ENCODE data around the gene SCRN3.
"Not testable (repeated sequence)": the region's sequence is repeated elsewhere in the genome, so short reads cannot be mapped to it uniquely, and the experiment has no call there.

Gene SCRN3

GRCh38 chr2:174410039-174410438, 14.5 kb downstream of the SCRN3 start:
- not testable (repeated sequence) for DNase-seq

- DNase-seq = no peak
These were observed 16.7 kb downstream of the SCRN3 start for GRCh38 chr2:174412256-174412655.

DNA sequence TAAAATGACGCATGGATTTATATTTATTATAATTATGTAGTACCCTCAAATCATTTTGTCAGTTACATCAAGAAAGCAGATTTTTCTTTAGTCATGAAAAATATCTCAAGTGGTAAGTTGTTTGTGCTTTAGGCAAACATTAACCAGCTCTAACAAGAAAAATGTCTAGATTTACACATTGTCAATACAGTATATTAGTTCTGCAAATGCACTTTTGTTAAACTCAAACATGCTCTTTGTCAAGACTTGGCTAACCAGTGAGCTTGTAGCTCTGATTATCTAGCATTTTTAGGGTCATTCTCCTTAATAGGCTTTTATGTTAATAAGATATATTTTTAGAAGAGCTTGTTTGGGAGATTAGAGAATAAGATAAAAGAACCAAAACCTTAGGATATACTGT, 32.7 kb downstream of the SCRN3 start:
- no peak for DNase-seq

DNA sequence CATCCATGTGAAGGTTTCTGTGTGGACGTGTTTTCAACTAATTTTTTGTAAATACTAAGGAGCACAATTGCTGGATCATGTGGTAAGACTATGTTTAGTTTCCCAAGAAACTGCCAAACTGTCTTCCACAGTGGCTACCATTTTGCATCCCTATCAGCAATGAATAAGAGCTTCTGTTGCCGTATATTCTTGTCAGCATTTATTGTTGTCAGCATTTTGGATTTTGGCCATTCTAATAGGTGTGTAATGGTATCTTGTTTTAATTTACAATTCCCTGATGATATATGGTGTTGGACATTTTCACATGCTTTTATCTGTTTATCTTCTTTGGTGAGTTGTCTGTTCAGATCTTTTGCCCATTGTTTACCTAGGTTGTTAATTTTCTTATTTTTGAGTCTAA, 34.5 kb downstream of the SCRN3 start:
- no peak for DNase-seq

GRCh38 chr2:174431902-174432301, 36.4 kb downstream of the SCRN3 start:
- DNase-seq = no peak

DNA sequence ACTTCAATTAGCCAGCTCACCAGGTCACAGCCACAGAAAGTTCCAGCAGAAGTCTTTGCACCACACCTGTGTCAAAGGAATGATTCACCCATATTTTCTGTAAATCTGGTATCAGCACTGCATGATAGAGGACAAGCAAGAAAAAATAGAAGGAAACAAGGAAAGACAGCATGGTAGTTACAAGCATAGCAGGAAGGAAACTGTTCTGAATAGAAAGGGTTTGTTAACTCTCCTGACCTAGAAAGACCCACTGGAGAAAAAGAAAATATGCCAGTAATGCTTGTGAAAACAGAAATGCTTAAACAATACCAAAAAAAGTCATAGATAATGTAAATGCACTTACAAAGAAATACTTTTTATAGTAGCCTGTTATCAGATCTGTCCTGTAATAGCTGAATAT, 40.8 kb downstream of the SCRN3 start:
- no peak for DNase-seq

DNA sequence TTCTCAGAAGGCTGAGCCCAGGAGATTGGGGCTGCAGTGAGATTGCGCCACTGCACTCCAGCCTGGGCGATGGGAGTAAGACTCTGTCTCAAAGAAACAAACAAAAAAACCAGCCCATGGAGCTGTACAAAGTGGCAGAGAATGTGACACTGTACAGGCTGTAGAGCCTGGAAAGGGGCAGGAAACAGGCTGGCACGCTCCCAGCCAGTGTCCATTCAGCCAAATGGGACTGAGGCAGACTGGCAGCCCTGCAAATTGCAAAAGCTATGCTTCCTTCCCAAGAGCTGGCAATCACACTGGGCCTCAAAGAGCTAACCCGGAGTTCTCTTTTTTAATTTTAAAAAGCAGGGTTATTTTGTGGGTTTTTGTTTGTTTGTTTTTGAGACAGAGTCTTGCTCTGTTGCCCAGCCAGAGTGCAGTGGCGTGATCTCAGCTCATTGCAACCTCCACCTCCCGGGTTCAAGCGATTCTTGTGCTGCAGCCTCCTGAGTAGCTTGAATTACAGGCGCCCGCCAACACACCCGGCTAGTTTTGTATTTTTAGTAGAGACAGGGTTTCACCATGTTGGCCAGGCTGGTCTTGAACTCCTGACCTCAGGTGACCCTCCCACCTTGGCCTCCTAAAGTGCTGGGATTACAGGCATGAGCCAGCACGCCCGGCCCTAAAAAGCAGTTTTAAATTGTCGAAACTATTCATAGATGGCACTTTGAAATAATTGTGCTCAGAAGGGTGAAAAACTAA, 42.8 kb downstream of the SCRN3 start:
- DNase-seq = no peak

- no peak for DNase-seq
These were observed 43.8 kb downstream of the SCRN3 start for GRCh38 chr2:174439323-174439722.

DNA sequence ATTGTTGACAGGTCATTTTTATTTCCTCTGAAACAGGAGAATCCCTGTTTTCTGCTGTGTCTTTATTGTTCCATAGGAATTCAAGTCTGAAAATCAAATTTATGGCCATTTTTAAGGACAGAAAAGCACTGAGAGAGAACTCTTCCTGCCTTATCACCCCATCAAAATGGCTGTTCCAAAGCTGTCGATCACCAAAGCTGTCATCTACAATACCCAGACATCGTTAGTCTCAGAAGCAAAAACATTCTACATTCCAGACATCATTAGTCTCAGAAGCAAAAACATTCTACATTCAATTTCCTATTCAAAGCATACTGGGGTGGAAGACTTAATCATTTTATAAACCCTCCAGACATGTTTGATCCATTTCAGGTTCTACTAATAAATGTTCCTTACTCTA, 44.4 kb downstream of the SCRN3 start:
- no peak for DNase-seq

DNA sequence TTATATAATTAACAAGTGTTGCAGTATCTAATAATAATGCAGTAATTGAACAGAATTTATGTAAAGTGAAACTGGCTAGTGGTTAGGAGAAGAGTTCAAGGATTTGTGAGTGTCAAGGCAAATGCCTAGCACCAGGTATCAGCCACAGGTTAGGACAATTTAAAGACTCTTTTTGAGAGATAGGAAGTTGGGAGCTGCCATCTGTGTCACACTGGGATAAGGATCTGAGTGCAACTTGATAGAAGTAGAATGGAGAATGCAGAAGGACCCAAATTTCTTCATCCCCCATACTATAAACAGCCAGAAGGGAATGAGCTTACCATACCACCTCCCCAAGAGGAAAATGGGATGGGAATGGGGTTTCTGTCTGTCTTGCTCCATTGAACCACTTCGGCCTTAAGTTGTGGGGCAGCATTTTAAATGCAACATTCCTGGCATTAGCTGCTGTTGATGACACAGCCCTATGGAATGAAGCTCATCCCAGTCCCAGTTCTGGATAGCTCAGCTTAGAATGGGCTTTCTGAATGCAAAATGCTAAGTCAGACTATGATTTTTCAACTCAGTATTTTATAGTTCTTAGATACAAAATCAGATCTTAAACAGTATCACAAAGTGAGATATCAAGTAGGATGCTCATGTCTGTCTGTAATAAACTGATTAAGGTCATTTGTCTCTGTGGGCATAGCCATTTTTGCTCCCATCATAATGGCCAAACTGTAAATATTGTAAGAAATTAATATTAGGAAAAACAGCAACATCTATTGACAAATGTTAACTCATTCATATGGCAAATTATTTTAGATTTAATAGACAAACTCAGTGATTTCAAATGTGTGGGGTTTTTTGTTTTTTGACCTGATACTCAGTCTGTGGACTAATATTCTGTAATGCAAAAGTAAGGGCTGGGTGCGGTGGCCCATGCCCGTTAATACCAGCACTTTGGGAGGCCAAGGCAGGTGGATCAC, 47.3 kb downstream of the SCRN3 start:
- peak in 1 of 2 experiments; percentile 1 for DNase-seq

GRCh38 chr2:174444761-174445160, 49.2 kb downstream of the SCRN3 start:
- no peak for DNase-seq

DNA sequence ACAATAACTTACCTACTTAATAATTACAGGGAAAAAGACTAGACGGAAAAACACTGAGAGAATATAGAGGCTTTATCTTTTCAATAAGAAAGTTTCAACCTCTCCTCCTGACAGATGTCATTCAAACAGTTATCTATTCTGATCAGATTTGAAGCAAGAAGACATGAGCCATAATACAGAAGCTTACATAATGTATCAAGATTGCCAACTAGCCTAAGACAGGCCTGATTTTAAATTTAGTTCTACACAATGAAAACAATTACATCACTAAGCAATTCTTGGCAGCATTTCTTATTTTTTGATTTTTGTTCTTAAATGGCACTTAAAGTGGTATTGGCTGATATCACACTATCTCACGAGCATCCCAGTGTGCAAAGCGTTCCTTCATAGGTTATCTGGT, 49.7 kb downstream of the SCRN3 start:
- DNase-seq = no peak

GRCh38 chr2:174446531-174446930, 51.0 kb downstream of the SCRN3 start:
- no peak for DNase-seq

DNA sequence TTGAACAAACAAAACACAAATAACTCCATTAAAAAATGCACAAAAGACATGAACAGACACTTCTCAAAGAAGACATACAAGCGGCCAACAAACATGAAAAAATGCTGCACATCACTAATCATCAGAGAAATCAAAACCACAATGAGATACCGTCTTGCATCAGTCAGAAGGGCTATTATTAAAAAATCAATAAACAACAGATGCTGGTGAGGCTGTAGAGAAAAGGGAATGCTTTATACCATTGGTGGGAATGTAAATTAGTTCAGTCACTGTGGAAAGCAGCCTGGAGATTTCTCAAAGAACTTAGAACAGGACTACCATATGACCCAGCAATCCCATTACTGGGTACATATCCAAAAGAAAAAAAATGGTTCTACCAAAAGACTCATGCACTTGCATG, 53.5 kb downstream of the SCRN3 start:
- no peak for DNase-seq

DNA sequence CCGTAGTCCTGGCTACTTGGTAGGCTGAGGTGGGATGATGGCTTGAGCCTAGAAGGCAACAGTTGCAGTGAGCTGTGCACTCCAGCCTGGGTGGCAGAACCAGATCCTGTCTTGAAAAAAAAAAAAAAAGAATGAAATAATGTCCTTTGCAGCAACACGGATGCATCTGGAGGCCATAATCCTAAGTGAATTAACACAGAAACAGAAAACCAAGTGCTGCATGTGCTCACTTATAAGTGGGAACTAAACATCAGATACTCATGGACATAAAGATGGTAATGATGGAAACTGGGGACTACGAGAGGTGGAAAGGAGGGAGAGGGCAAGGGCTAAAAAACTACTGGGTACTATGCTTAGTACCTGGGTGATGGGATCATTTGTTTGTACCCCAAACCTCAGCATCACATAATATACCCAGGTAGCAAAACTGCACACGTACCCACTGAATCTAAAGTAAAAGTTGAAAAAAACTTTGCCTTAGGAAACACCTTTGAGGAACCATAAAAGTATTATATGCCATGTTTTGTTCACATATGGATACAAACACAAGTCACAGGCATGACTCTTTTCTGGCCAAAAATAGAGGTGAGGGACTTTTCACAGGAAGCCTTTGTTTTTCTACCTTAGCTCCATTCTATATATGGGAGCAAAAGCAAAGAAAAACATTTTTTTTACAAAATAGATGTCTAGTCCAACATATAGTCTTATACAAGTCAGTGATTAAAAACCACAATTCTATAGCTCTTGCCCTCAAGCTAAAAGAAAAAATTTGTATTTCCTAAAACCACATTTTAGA, 54.7 kb downstream of the SCRN3 start:
- DNase-seq = no peak

GRCh38 chr2:174454566-174454965, 59.0 kb downstream of the SCRN3 start:
- DNase-seq = no peak

DNA sequence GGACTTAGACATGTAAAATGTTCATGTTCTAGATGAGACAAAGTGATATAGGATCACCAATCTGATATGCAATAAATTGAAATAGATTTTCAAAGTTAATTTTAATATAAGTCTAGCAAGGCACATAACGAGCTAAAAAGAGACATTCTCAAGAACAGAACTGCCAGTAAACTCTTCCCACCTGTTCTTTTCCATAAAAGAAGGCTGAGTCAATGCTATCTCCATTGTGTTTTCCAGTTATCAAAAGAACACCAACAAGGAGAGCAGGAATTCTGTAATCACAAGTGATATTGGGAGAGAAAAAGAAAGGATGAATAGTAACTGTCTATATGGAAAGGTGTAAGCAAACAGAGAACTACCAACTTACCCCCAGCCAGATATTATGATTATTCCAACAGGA, 65.7 kb downstream of the SCRN3 start:
- no peak for DNase-seq

DNA sequence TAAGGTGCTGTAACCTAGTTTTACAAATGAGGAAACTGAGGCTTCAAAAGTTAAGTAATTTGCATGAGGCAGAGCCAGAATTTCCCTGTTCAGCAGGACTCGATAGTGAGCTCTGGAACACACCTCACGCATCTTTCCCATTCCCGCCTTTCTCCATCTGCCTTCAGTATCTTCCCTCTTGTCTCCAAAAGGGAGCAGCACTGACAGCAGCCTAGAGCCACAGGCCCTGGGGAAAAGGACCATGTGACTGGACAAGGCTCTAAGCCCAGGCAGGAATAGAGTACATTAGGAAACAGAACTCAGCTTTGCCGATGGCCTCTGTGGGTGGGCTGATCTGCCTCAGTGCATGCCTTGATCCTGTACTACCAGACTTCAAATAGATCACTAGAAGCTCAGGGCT, 69.8 kb downstream of the SCRN3 start:
- DNase-seq = peak in 1 of 2 experiments; percentile 4

- DNase-seq = no peak
These were observed 78.3 kb downstream of the SCRN3 start for GRCh38 chr2:174473796-174474195.

- DNase-seq = no peak
These were observed 82.2 kb downstream of the SCRN3 start for GRCh38 chr2:174477759-174478158.
